Hematopoietic multipotent progenitor cell treated with erythropoietin and hydrocortisone succinate and interleukin-3 and kit ligand, for 4 days (in vitro differentiated cells): ENCODE data around the gene ELP2.
"Not testable (repeated sequence)": the region's sequence is repeated elsewhere in the genome, so short reads cannot be mapped to it uniquely, and the experiment has no call there.

Source experiments
- DNase-seq: peaks from one replicate; pipeline ENCODE4 v3.0.0-alpha.2; 2015

Gene ELP2

GRCh38 chr18:36129300-36130038 lies at the start of gene ELP2, which contains the start of gene SLC39A6:
ELP2 (plus strand) TSS chr18:36129899; CDS start chr18:36129934, 35 bp downstream.
SLC39A6 (minus strand) TSS chr18:36129340; CDS start chr18:36127007, 2,333 bp downstream.
- DNase-seq, result peak; percentile 98

GRCh38 chr18:36081118-36081517 lies 48.6 kb upstream of the ELP2 start:
- DNase-seq, result not testable (repeated sequence)

DNA sequence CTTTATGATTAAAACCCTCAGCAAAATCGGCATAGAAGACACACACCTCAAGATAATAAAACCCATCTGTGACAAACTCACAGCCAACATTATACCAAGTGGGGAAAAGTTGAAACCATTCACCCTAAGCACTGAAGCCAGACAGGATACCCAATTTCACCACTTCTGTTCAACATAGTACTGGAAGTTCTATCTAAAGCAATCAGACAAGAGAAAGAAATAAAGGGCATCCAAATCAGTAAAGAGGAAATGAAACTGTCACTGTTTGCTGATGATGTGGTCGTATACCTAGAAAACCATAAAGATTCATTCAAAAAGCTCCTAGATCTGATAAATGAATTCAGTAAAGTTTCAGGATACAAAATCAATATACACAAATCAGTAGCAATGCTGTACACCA lies 46.0 kb upstream of the ELP2 start:
- no peak for DNase-seq

DNA sequence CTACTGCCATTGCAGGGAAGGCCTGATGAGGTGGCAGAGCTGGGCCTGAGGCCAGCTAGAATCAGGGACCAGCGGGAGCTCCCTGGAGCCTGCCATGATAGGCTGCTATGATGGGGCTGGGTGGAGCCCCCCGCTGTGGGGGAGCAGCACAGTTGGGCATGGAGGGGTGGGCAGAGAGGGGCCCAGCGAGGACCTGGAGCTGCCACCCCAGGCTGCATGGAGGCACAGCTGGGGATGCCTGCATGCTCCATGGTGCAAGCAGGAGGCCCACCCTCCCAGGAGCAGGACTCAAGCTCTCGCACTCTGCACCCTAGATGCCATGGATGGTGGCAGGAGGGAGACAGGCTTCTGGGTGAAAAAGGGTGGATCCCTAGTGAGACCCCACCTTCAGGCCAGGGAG lies 44.5 kb upstream of the ELP2 start:
- DNase-seq, result no peak

DNA sequence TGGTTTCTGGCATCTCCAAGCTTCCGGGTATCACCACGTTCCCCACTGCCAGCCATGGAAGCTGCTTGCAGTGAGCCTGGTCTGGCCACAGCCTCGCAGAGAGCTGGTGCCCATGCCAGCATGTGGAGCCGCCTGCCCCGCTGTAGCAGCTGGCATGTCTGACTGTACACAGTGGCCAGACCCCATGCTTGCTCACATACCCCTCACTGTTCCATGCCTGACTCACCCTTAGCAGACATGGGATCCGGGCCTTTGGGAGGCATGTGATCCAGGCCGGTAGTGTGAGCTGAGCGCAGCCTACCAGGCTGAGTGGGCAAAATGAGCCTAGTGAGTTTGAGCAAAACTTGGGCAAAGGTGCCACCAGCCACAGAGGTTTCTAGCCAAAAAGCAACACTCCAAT lies 43.5 kb upstream of the ELP2 start:
- DNase-seq, result no peak

DNA sequence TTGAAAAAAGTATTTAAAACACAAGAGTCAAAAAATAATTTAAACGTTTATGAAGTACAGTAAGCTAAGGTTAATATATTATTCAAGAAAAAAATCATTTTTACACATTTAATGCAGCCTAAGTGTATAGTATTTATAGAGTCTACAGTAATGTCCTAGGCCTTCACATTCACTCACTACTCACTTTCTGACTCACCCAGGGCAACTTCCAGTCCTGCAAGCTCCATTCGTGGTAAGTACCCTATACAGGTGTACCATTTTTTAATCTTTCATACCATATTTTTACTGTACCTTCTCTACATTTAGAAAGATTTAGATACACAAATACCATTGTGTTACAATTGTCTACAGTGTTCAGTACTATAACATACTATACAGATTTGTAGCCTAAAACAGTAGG lies 41.4 kb upstream of the ELP2 start:
- no peak for DNase-seq

GRCh38 chr18:36089001-36089400 lies 40.7 kb upstream of the ELP2 start:
- DNase-seq, result no peak

DNA sequence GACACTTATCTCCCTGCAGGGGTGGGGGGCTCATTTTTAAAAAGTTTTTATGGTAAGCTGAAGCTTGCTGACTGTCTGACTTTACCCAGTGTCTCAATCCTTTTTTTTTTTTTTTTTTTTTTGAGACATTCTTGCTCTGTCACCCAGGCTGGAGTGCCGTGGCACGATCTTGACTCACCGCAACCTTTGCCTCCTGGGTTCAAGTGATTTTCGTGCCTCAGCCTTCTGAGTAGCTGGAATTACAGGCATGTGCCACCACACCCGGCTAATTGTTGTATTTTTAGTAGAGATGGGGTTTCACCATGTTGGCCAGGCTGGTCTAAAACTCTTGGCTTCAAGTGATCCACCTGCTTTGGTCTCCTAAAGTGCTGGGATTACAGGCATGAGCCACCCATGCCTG lies 37.6 kb upstream of the ELP2 start:
- DNase-seq, result not testable (repeated sequence)

DNA sequence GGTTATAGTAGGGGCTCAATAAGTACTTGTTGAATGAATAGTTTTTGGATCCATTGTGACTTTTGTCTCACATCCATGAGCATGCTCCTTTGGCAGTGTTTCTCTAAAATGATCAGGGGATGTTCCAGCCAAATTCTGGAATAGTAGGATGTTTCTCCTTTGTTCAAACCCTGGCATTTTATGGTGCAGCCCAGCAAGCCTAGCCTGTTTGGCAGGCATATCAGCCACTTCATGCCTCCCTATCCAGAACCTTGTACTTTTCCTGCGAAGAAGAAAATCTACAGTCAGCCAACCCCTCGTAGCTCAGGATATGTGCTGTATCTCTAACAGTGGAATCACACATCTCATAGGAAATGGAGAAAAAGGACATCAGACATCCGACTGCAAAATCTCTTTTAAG lies 35.3 kb upstream of the ELP2 start:
- DNase-seq, result no peak

GRCh38 chr18:36095936-36096519 lies 33.7 kb upstream of the ELP2 start:
- DNase-seq, result peak; percentile 84

- DNase-seq, result no peak
Measured at GRCh38 chr18:36096955-36097354, 32.7 kb upstream of the ELP2 start.

DNA sequence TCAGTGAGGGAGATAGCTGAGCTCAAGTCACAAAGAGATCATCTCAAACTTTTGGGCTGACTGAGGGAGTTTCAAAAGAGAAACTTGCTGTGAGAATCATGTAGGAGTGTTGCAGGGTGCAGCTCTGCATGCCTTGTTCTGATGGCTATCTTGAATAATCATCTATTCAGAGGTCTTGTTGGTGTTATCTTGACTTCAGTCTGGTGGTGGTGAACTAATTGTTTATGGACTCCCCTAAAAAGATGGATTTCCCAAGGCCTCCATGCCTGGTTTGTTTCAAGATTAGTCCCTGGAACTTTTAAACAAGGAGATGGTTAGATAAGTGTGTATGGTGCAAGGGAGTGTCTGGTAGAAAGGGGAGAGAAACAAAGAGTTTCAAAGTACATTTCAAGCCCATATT lies 30.4 kb upstream of the ELP2 start:
- DNase-seq, result peak; percentile 31

- DNase-seq, result no peak
Measured at GRCh38 chr18:36101943-36102342, 27.8 kb upstream of the ELP2 start.

DNA sequence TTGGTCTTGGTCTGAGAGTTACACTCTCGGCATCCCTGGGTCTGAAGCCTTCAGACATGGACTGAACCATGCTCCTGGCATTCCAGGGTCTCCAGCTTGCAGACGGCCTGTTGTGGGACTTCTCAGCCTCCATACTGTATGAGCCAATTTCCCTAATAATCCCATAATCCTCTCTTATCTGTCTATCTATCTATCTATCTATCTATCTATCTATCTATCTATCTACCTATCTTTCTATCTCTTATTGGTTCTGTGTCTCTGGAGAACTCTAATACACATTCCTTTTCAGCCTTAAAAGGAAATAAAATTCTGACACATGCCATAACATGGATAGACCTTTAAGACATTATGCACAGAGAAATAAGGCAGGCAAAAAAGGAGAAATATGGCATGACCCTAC lies 24.9 kb upstream of the ELP2 start:
- no peak for DNase-seq

DNA sequence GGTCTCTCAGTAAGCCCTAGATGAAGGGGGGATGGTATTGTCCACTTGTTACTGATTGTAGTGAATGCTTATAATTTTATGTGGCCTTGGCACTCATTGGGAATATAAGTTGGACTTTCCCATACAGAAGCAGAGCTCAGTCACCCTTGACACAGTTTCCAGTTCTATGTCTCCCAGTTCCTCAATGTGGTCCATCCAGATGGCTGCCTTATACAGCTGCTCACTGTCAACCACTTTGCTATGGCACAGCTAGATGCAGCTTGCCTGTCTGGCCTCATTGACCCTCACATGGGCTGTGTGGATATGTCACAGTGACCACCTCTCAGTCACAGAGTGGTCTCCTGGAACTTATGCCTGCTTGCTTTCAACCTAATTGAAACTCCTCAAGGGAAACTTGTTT lies 22.2 kb upstream of the ELP2 start:
- DNase-seq, result no peak

GRCh38 chr18:36108196-36108595 lies 21.5 kb upstream of the ELP2 start:
- DNase-seq, result no peak

GRCh38 chr18:36108601-36109000 lies 21.1 kb upstream of the ELP2 start:
- DNase-seq, result no peak

DNA sequence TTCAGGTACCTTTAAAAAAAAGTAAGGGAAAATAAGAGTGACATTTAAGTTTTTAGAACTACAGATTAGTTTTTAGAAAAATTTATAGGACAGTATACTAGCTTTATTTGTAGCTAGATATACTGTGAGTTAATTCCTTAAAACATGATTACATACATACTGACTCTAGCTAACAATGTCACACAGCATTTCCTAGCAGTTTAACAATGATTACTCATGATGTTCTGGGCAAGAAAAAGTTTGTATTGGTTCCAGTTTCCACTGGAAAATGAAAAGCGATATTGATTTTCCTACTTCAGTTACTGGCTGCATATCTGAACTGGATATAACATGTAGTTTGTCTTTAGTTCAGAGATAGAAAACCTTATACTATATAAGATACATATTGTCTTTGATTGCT lies 20.0 kb upstream of the ELP2 start:
- no peak for DNase-seq

DNA sequence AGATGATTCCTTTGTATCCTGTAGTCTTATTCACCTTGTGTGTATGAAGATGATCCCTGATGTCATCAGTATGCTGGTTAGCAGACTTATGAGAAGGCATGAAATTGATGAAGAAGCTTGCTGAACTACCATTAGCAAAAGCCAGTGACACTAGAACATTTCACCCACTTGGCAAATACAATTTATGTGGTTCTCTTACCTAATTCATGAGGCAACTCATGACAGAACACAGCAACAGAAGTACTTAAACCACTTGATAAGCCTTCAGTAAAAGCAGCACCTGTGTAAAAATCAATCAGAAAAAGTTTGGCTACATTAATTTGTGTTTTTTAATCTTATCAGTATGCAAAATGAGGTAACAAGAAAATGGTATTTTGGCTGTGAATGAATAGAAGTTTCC lies 17.4 kb upstream of the ELP2 start:
- no peak for DNase-seq

DNA sequence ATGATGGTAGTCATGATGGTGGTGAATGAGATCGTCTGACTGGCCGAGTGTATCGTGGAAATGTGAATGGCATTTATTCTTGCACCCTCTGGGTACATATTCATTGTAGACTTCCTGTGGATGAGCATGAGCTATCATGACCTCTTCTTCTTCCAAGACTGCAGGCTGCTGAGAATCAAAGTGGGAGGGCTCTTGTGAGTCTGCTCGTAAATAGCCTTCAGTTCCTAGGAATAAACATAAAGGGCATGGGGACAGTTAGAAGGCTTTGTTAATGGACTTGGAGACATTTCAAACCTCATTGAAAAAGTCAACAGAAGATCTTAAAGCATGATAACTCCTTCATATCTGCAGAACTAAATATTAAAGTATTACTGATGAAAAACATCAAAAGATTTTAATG lies 15.4 kb upstream of the ELP2 start:
- DNase-seq, result no peak

DNA sequence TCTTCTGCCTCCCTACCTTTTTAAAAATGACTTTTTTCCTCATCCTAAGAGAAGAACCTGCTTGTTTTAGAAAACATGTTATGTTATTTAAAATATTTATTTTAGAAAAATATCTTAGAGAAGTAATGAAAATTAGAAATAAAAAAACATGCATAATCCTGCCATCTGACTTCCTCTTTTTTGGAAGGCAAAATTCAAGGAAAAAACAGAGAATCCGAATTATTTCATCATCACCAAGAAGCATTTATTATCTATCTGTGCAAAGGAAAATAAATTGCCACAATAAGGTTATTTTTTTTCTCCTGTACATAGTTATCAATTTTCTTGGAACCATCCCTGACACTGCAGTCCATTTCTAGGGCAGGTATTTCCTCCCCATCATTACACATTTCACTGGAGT lies 15.0 kb upstream of the ELP2 start:
- DNase-seq, result no peak

GRCh38 chr18:36116771-36117170 lies 12.9 kb upstream of the ELP2 start:
- not testable (repeated sequence) for DNase-seq

GRCh38 chr18:36120297-36120696 lies 9.4 kb upstream of the ELP2 start:
- DNase-seq, result no peak

DNA sequence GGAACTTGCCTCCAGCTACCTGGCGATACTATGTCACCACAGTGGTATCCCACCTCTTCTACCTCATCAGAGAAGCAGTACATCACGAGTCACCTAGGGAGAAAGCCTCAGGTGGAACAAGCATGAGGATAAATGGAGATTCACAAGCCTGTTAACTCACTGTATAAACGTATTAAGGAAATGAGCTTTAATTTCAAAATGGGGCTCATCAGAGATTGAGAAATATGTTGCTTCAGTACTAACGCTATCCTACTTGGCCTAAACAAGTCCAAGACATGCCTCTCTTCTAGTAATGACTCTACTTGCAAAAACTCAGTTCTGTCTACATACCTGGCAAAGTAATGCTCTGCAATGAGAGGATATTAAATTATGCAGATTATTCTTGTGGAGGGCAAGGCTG lies 4.9 kb upstream of the ELP2 start:
- DNase-seq, result no peak

DNA sequence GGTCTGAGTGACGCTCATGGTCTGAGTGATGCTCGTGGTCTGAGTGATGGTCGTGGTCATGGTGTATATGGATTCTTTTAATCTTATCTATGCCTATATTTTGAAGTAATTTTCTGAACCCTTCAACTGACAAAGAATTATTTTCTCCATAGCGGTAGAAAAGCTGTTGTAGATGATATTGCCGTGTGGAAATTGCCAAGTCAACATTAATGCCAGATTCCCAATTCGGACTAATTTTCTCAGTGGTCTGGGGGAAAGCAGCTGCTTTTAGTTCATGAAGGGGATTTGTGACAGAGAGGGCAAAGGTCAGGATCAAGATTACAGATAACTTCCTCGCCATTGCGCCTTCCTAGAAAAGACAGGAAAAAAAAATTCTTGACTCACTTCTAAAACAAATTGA lies 3.0 kb upstream of the ELP2 start:
- DNase-seq, result no peak
